Progenitor cell of endocrine pancreas (in vitro differentiated cells): ENCODE measurements around the gene WNT9A. TPM values are rescaled to one million over a fixed set of nuclear protein-coding genes. Genes with fewer than 3 reads are reported as not detected.

Experiments
- DNase-seq: peaks from one replicate; pipeline ENCODE4 v3.0.0; 2021; ENCODE audit warnings: low spot score; ENCODE audit not compliant: unreplicated experiment
- H3K27ac Mint-ChIP-seq: 2 replicates; pipeline ENCODE4 v1.8.0; 2021; ENCODE audit warnings: mild to moderate bottlenecking, moderate library complexity, mixed read lengths
- H3K27me3 Mint-ChIP-seq: 2 replicates; pipeline ENCODE4 v1.8.0; 2021; ENCODE audit warnings: mixed read lengths
- H3K36me3 Mint-ChIP-seq: 2 replicates; pipeline ENCODE4 v1.8.0; 2022; ENCODE audit warnings: mixed read lengths; ENCODE audit not compliant: insufficient read depth
- H3K4me1 Mint-ChIP-seq: 2 replicates; pipeline ENCODE4 v1.8.0; 2021; ENCODE audit warnings: low read depth, mixed read lengths
- H3K4me3 Mint-ChIP-seq: 2 replicates; pipeline ENCODE4 v1.8.0; 2021; ENCODE audit warnings: low read depth, mild to moderate bottlenecking, moderate library complexity, mixed read lengths
- H3K9me3 Mint-ChIP-seq: 2 replicates; pipeline ENCODE4 v1.8.0; 2021; ENCODE audit warnings: low read depth, mixed read lengths
- total RNA-seq: library from RNA; stranded (reverse); gene quantifications from 2 replicates; pipeline ENCODE4 v1.2.1, GENCODE V29; 2021
- TF ChIP-seq, protein P1 (sequence below): fragments of 200-600 bp; sonication (generic); IDR thresholded peaks from one replicate; pipeline ENCODE4 v1.5.0; 2021; ENCODE audit warnings: antibody characterized with exemption, mild to moderate bottlenecking; ENCODE audit not compliant: unreplicated experiment

Gene WNT9A
- total RNA-seq, 1 donor from 2014 or later, result 1.2 TPM

DNA sequence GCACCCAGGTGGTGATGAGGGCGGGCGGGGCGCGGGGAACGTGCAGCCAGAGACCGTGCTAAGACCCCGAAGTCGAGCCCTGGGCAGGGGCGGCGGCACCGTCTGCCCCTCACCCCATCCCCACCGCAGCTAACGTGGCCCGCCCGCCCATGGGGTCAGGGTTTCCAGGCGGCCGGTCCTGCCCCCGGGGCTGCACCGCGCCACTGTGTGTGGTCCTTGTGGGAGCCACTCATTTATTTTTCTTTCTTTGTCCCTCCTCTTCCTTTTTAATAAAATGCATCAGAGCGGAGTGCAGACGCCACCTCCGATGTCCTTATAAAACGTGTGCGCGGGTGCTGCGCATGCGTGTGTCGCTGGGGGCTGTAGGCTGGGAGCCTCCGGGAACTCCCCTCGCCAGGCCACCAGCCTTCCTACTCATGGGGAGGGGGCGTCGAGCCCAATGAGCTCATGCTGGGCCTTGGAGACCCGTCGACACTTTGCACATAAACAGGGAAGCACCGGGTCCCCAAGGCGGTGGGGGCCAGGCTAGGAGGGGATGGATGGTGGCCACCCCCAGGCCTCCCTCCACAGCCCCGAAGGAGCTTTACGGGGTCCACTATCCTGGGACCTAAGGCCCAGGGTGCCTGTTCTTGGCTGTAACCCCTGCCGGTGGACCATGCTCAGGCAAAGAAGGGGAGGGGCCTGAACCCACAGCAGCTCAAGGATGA lies 59.9 kb downstream of the WNT9A start:
- Mint-ChIP-seq H3K4me3 (peak overlapping the region; percentile 65), H3K4me1 (peaks cover 2% of the 10 kb centered on the region), H3K27ac (peak overlapping the region; percentile 68), H3K9me3 (no peaks in the 10 kb centered on the region), H3K27me3 (no peaks in the 10 kb centered on the region), H3K36me3 (no peaks in the 10 kb centered on the region)
- TF ChIP-seq, protein P1, sequence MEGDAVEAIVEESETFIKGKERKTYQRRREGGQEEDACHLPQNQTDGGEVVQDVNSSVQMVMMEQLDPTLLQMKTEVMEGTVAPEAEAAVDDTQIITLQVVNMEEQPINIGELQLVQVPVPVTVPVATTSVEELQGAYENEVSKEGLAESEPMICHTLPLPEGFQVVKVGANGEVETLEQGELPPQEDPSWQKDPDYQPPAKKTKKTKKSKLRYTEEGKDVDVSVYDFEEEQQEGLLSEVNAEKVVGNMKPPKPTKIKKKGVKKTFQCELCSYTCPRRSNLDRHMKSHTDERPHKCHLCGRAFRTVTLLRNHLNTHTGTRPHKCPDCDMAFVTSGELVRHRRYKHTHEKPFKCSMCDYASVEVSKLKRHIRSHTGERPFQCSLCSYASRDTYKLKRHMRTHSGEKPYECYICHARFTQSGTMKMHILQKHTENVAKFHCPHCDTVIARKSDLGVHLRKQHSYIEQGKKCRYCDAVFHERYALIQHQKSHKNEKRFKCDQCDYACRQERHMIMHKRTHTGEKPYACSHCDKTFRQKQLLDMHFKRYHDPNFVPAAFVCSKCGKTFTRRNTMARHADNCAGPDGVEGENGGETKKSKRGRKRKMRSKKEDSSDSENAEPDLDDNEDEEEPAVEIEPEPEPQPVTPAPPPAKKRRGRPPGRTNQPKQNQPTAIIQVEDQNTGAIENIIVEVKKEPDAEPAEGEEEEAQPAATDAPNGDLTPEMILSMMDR, result no peak
- DNase-seq, result peak; percentile 10

DNA sequence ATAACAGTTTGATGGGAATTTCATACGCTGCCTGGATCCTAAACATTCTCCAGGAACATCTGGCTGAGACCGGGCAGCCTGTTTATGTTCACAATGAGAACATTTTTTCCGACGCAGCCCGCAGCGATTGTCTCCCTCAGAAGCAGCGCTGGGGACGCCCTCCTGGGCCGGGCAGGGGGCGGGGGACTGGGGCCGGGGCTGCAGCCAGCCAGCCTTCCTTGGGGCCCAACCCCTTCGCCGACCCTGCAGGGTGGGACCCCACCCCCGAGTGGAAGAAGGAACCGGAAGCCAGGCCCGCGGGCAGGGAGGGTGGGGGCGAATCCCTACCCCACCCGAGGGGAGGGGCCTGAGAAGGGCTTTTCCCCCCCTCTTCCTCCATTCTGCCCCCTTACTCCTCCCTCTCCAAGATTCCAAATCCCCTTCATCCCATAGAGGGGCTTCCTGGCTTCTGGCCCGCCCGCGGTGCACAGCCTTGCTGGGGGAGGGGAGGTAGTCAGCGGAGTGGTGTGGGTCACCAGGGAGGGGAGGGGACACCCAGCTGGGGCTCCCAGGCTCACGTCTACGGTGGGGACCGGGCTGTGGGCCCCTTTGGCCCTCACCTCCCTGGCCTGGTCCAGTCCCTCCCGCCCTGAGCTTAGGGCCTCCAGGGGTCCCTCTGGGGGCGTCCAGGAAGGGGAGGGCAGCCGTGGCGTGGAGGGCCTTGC lies 60.6 kb downstream of the WNT9A start:
- TF ChIP-seq, protein P1, result no peak
- no peaks in the 10 kb centered on the region for H3K27me3 Mint-ChIP-seq
- no peak overlapping the region for H3K27ac Mint-ChIP-seq
- peaks cover 2% of the 10 kb centered on the region for H3K4me1 Mint-ChIP-seq
- DNase-seq, result peak; percentile 14
- no peaks in the 10 kb centered on the region for H3K9me3 Mint-ChIP-seq
- no peak overlapping the region for H3K4me3 Mint-ChIP-seq
- no peaks in the 10 kb centered on the region for H3K36me3 Mint-ChIP-seq

DNA sequence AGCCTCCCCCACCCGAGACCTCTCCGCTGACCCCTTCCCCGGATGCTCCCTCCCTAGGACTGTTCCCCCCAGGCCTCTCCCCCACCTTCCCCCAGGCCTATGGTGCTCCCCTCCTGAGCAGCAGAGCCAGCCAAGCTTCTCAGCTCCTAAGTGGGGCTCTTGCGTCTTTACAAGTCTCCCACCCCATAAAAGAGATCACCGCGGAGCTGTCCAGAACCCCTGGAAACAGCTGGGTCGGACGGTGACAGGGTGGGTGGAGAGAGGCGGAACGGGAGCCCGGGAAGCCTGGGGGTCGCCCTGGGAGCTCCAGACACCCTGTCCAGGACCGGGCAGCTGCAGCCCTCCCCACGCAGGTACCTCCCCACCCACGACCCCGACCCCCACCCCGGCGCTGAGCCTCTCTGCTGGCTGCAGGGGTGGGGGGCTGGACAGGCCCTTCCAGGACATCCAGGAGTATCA lies 61.2 kb downstream of the WNT9A start:
- peak; percentile 8 for DNase-seq
- H3K9me3 Mint-ChIP-seq, result no peaks in the 10 kb centered on the region
- no peaks in the 10 kb centered on the region for H3K36me3 Mint-ChIP-seq
- H3K27ac Mint-ChIP-seq, result no peak overlapping the region
- H3K27me3 Mint-ChIP-seq, result peaks cover 2% of the 10 kb centered on the region
- TF ChIP-seq, protein P1, result no peak
- H3K4me1 Mint-ChIP-seq, result peaks cover 2% of the 10 kb centered on the region
- H3K4me3 Mint-ChIP-seq, result no peak overlapping the region

DNA sequence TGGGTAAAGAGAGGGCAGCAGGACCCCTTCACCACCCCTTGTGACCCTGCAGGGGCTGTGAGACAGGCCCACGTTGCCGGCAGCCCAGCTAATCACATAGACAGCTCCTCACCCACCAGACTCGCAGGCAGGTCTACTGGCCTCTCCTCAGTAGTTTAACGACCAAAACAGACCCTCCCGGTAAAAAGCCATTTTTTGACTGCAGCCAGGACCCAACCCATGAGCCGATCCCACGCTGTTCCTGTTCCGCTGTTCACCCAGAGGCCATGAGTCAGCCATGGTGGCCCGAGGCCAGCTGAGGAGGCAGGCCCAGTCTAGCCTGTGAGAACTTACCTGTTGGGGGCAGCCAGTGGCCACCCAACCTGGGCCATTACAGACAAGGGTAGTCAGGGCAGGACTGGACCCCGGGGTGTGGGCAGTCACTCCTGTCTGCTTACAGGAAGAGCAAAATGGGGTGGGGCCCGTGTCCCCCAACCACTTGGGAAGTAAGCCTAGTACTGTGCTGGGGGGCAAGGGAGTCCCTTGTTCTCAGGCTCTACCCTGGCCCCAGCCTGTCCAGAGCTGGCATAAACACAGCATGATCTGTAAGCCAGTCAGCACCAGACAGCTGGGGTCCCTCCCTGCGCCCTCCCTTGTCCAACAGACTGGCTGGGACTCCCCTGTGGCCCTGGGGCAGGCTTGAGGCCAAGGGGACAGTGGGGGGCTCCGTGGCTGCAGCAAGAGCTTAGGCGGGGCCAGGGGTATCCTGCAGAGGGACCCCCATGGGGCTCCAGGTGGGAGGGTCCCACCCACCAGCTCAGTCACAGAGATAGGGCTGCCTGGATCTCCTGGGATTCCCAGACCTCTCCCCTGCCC lies 61.9 kb downstream of the WNT9A start:
- Mint-ChIP-seq H3K36me3 (no peaks in the 10 kb centered on the region), H3K27ac (no peak overlapping the region), H3K4me3 (no peak overlapping the region), H3K27me3 (peaks cover 5% of the 10 kb centered on the region), H3K4me1 (peaks cover 2% of the 10 kb centered on the region), H3K9me3 (no peaks in the 10 kb centered on the region)
- peak; percentile 7 for DNase-seq
- TF ChIP-seq, protein P1, result no peak

DNA sequence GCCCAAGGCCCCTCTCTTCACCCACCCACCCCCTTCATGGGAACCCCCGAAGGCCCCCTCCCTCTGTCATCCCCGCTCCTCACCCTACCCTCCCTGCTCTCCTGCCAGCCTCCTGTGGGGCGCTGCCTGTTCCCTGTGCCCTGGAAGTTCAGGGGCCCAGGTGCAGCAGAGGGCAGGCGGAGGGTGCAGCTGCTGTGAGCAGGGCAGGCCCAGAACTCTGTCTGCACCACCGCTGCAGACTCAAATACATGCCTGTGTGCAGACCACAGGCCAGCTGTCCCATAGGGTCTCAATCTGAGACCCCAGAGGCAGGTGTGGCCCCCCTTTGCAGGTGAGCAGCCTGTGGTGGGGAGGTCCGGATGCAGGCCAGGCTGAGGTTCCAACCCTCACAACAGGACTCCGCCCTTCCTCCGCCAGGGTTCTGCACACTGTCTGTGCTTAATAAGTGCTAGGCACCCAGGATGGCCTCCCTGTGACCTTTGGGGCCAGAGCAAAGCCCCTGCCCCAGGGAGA lies 62.5 kb downstream of the WNT9A start:
- no peak for DNase-seq
- H3K9me3 Mint-ChIP-seq, result no peaks in the 10 kb centered on the region
- peaks cover 12% of the 10 kb centered on the region for H3K27me3 Mint-ChIP-seq
- TF ChIP-seq, protein P1, result no peak
- H3K27ac Mint-ChIP-seq, result no peak overlapping the region
- H3K4me1 Mint-ChIP-seq, result peaks cover 2% of the 10 kb centered on the region
- H3K36me3 Mint-ChIP-seq, result no peaks in the 10 kb centered on the region
- no peak overlapping the region for H3K4me3 Mint-ChIP-seq
